ENCODE measurements around the gene DPF3. TPM values are rescaled to one million over a fixed set of nuclear protein-coding genes. Genes with fewer than 3 reads are reported as not detected.

The DPF3 gene
- total RNA-seq, 1 donor from 2014 or later, result 0.11 TPM

- H3K9me3 ChIP-seq, result peaks cover 6 to 27% of the 10 kb centered on the region in 2 donors
- no peaks in the 10 kb centered on the region for H3K36me3 ChIP-seq
- TF ChIP-seq CTCF (IDR thresholded peaks at IDR 0.05), result no peak
- H3K27ac ChIP-seq, result no peak overlapping the region
- intact Hi-C loops (cut with DNase I), result no loop called here
- no peak overlapping the region for H3K4me3 ChIP-seq
- no peak for DNase-seq (ENCODE audit: low spot score in 2 of 2)
- H3K27me3 ChIP-seq, result no peaks in the 10 kb centered on the region
- no peaks in the 10 kb centered on the region for H3K4me1 ChIP-seq
Observed at GRCh38 chr14:72766296-72766695, 127.6 kb downstream of the DPF3 start.

- no peak for DNase-seq (ENCODE audit: low spot score in 2 of 2)
- H3K36me3 ChIP-seq, result no peaks in the 10 kb centered on the region
- H3K4me1 ChIP-seq, result no peaks in the 10 kb centered on the region
- H3K27me3 ChIP-seq, result no peaks in the 10 kb centered on the region
- TF ChIP-seq CTCF (IDR thresholded peaks at IDR 0.05), result no peak
- no peak overlapping the region for H3K4me3 ChIP-seq
- no peak overlapping the region for H3K27ac ChIP-seq
- intact Hi-C loops (cut with DNase I), result no loop called here
- H3K9me3 ChIP-seq, result peaks cover 28 to 50% of the 10 kb centered on the region in 2 donors
Observed at GRCh38 chr14:72763892-72764291, 130.0 kb downstream of the DPF3 start.

GRCh38 chr14:72759670-72760069 lies 134.2 kb downstream of the DPF3 start:
- Histone ChIP-seq H3K4me3 (no peak overlapping the region), H3K9me3 (peaks cover 36 to 45% of the 10 kb centered on the region in 2 donors), H3K27me3 (no peaks in the 10 kb centered on the region), H3K27ac (no peak overlapping the region), H3K36me3 (no peaks in the 10 kb centered on the region), H3K4me1 (no peaks in the 10 kb centered on the region)
- intact Hi-C loops (cut with DNase I), result no loop called here
- no peak for DNase-seq (ENCODE audit: low spot score in 2 of 2)
- TF ChIP-seq CTCF (IDR thresholded peaks at IDR 0.05), result no peak

GRCh38 chr14:72758993-72759392 lies 134.9 kb downstream of the DPF3 start:
- no peaks in the 10 kb centered on the region for H3K4me1 ChIP-seq
- no peaks in the 10 kb centered on the region for H3K36me3 ChIP-seq
- TF ChIP-seq CTCF (IDR thresholded peaks at IDR 0.05), result no peak
- no peak overlapping the region for H3K4me3 ChIP-seq
- DNase-seq (ENCODE audit: low spot score in 2 of 2), result no peak
- H3K27me3 ChIP-seq, result no peaks in the 10 kb centered on the region
- intact Hi-C loops (cut with DNase I), result no loop called here
- peaks cover 36 to 45% of the 10 kb centered on the region in 2 donors for H3K9me3 ChIP-seq
- no peak overlapping the region for H3K27ac ChIP-seq

GRCh38 chr14:72758420-72758819 lies 135.5 kb downstream of the DPF3 start:
- no peak for DNase-seq (ENCODE audit: low spot score in 2 of 2)
- no peak overlapping the region for H3K4me3 ChIP-seq

More at GRCh38 chr14:72758420-72758819, 135.5 kb downstream of the DPF3 start:
- peaks cover 36 to 45% of the 10 kb centered on the region in 2 donors for H3K9me3 ChIP-seq
- H3K36me3 ChIP-seq, result no peaks in the 10 kb centered on the region
- no peaks in the 10 kb centered on the region for H3K4me1 ChIP-seq
- no peak for TF ChIP-seq CTCF (IDR thresholded peaks at IDR 0.05)
- H3K27me3 ChIP-seq, result no peaks in the 10 kb centered on the region
- no peak overlapping the region for H3K27ac ChIP-seq
- intact Hi-C loops (cut with DNase I), result no loop called here

All from ascending aorta (tissue), 2 donors.